ENCODE results near the gene MYO18A. TPM values are rescaled to one million over a fixed set of nuclear protein-coding genes. Genes with fewer than 3 reads are reported as not detected.

Gene MYO18A
- total RNA-seq, 2 donors from 2014 or later: 34.6 to 80.5 TPM

GRCh38 chr17:29041091-29041490 lies 139.1 kb downstream of the MYO18A start:
- no peaks in the 10 kb centered on the region for H3K36me3 ChIP-seq
- WGBS: 92% methylated on average over 2 of the region's 2 CpGs
- no peaks in the 10 kb centered on the region for H3K9me3 ChIP-seq
- H3K27me3 ChIP-seq (replicated peaks; ENCODE audit: insufficient read depth): no peaks in the 10 kb centered on the region
- intact Hi-C loops (cut with DNase I): no loop called here
- TF ChIP-seq POLR2AphosphoS5 (IDR thresholded peaks at IDR 0.05): no peak
- TF ChIP-seq POLR2A (IDR thresholded peaks at IDR 0.05): no peak
- H3K4me3 ChIP-seq: no peak overlapping the region
- H3K4me1 ChIP-seq (replicated peaks): no peaks in the 10 kb centered on the region
- H3K27ac ChIP-seq: no peak overlapping the region
- DNase-seq (ENCODE audit: low spot score): no peak

- 73% methylated on average over 10 of the region's 13 CpGs for WGBS
Measured at GRCh38 chr17:29039764-29040598, 140.2 kb downstream of the MYO18A start.

GRCh38 chr17:29038085-29038795 lies 142.0 kb downstream of the MYO18A start:
- intact Hi-C loops (cut with DNase I): no loop called here
- Histone ChIP-seq H3K9me3 (no peaks in the 10 kb centered on the region), H3K27me3 (replicated peaks; ENCODE audit: insufficient read depth) (no peaks in the 10 kb centered on the region), H3K4me1 (replicated peaks) (no peaks in the 10 kb centered on the region), H3K36me3 (no peaks in the 10 kb centered on the region), H3K27ac (no peak overlapping the region), H3K4me3 (no peak overlapping the region)
- TF ChIP-seq CTCF (IDR thresholded peaks at IDR 0.05): no peak
- TF ChIP-seq POLR2A (IDR thresholded peaks at IDR 0.05): no peak
- TF ChIP-seq POLR2AphosphoS5 (IDR thresholded peaks at IDR 0.05): no peak
- no peak for DNase-seq (ENCODE audit: low spot score)
- 24% methylated on average over 15 of the region's 15 CpGs for WGBS

More at GRCh38 chr17:29039764-29040598, 140.2 kb downstream of the MYO18A start:
- Histone ChIP-seq H3K4me1 (replicated peaks) (no peaks in the 10 kb centered on the region), H3K27me3 (replicated peaks; ENCODE audit: insufficient read depth) (no peaks in the 10 kb centered on the region), H3K4me3 (no peak overlapping the region), H3K36me3 (no peaks in the 10 kb centered on the region), H3K27ac (no peak overlapping the region), H3K9me3 (no peaks in the 10 kb centered on the region)
- DNase-seq (ENCODE audit: low spot score): peak; percentile 28
- TF ChIP-seq CTCF (IDR thresholded peaks at IDR 0.05) (no peak), POLR2AphosphoS5 (IDR thresholded peaks at IDR 0.05) (no peak), POLR2A (IDR thresholded peaks at IDR 0.05) (no peak)
- intact Hi-C loops (cut with DNase I): no loop called here

GRCh38 chr17:29037739-29038084 lies 142.5 kb downstream of the MYO18A start:
- no peak for TF ChIP-seq POLR2A (IDR thresholded peaks at IDR 0.05)
- TF ChIP-seq POLR2AphosphoS5 (IDR thresholded peaks at IDR 0.05): no peak
- Histone ChIP-seq H3K36me3 (no peaks in the 10 kb centered on the region), H3K9me3 (no peaks in the 10 kb centered on the region), H3K27me3 (replicated peaks; ENCODE audit: insufficient read depth) (no peaks in the 10 kb centered on the region), H3K4me1 (replicated peaks) (no peaks in the 10 kb centered on the region), H3K4me3 (no peak overlapping the region), H3K27ac (no peak overlapping the region)
- intact Hi-C loops (cut with DNase I): no loop called here
- no peak for DNase-seq (ENCODE audit: low spot score)
- WGBS: 54% methylated on average over 10 of the region's 10 CpGs

- WGBS: 87% methylated on average over 5 of the region's 5 CpGs
- no peak for DNase-seq (ENCODE audit: low spot score)
- Histone ChIP-seq H3K4me3 (no peak overlapping the region), H3K36me3 (no peaks in the 10 kb centered on the region), H3K27ac (no peak overlapping the region), H3K4me1 (replicated peaks) (no peaks in the 10 kb centered on the region), H3K9me3 (no peaks in the 10 kb centered on the region), H3K27me3 (replicated peaks; ENCODE audit: insufficient read depth) (no peaks in the 10 kb centered on the region)
- intact Hi-C loops (cut with DNase I): no loop called here
- no peak for TF ChIP-seq CTCF (IDR thresholded peaks at IDR 0.05)
- no peak for TF ChIP-seq POLR2A (IDR thresholded peaks at IDR 0.05)
- TF ChIP-seq POLR2AphosphoS5 (IDR thresholded peaks at IDR 0.05): no peak
Measured at GRCh38 chr17:29036584-29036983, 143.6 kb downstream of the MYO18A start.

All from prostate gland (tissue), 2 donors.